Endothelial cell of umbilical vein (primary cell): ENCODE measurements around the gene CEP63.

Experiments
- EZH2 ChIP-seq: IDR thresholded peaks from 2 replicates; pipeline ENCODE4 v1.6.1; 2012; ENCODE audit warnings: borderline replicate concordance, low read depth, mild to moderate bottlenecking, moderate library complexity, low read length, inconsistent platforms; ENCODE audit not compliant: severe bottlenecking
- FOS ChIP-seq: IDR thresholded peaks from 2 replicates; pipeline ENCODE4 v1.6.1; 2011; ENCODE audit warnings: mild to moderate bottlenecking, low read length, moderate library complexity, borderline replicate concordance; ENCODE audit not compliant: insufficient read depth
- JUN ChIP-seq: IDR thresholded peaks from 2 replicates; pipeline ENCODE4 v1.6.1; 2011; ENCODE audit warnings: borderline replicate concordance, low read depth; ENCODE audit not compliant: insufficient read length, insufficient read depth
- MYC ChIP-seq: IDR thresholded peaks from one replicate; pipeline ENCODE4 v1.6.1; 2011; ENCODE audit warnings: mild to moderate bottlenecking, low read depth, low read length
- POLR2A ChIP-seq: IDR thresholded peaks from 2 replicates; pipeline ENCODE4 v1.6.1; 2012; ENCODE audit warnings: low read depth, mild to moderate bottlenecking, control low read depth, low read length
- POLR2AphosphoS5 ChIP-seq: IDR thresholded peaks from 2 replicates; pipeline ENCODE4 v1.6.1; 2012; ENCODE audit warnings: low read depth, mild to moderate bottlenecking, control low read depth, low read length, moderate library complexity; ENCODE audit not compliant: insufficient read depth
- TF ChIP-seq, protein P1 (sequence below), 2 donors: IDR thresholded peaks; 1 replicate in 1 of 2; 2 replicates in 1 of 2; pipeline ENCODE4 v1.5.1; 2011; ENCODE audit warnings: low read length in 2 of 2, mild to moderate bottlenecking in 2 of 2, moderate library complexity in 2 of 2, control low read depth in 1 of 2, inconsistent platforms in 1 of 2, low read depth in 1 of 2; ENCODE audit not compliant: insufficient read depth in 1 of 2; ENCODE audit errors: extremely low read depth in 1 of 2
- TF ChIP-seq, protein P2 (sequence below): IDR thresholded peaks from 2 replicates; pipeline ENCODE4 v1.6.1; 2011; ENCODE audit not compliant: insufficient read depth, insufficient read length

DNA sequence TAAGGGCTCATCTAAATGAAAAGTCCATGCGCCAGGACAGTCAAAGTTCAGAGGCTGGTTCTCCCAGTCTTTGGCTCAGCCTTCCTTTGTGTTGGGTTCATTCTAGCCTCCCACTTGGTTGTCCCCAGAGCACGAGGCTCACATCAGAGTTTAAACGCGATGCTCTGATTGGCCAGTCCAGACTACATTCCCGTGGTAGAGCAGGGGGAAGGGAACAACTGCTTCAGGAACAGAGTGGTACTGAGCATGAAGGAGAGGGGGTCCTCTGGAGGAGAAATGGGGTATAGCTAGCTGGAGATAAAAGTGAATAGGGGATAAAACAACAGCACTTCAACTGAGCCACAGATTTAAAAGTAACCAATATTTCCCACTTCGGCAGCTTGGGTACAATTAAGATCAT lies 32.2 kb upstream of the CEP63 start:
- TF ChIP-seq, protein P1, sequence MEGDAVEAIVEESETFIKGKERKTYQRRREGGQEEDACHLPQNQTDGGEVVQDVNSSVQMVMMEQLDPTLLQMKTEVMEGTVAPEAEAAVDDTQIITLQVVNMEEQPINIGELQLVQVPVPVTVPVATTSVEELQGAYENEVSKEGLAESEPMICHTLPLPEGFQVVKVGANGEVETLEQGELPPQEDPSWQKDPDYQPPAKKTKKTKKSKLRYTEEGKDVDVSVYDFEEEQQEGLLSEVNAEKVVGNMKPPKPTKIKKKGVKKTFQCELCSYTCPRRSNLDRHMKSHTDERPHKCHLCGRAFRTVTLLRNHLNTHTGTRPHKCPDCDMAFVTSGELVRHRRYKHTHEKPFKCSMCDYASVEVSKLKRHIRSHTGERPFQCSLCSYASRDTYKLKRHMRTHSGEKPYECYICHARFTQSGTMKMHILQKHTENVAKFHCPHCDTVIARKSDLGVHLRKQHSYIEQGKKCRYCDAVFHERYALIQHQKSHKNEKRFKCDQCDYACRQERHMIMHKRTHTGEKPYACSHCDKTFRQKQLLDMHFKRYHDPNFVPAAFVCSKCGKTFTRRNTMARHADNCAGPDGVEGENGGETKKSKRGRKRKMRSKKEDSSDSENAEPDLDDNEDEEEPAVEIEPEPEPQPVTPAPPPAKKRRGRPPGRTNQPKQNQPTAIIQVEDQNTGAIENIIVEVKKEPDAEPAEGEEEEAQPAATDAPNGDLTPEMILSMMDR (IDR thresholded peaks at IDR 0.05; ENCODE audit: extremely low read depth in 1 of 2, insufficient read depth in 1 of 2, low read depth in 1 of 2, low read length in 2 of 2) = peak; percentile 11 to 18
- TF ChIP-seq POLR2A (no peak), MYC (no peak), EZH2 (no peak), POLR2AphosphoS5 (no peak), FOS (no peak), JUN (no peak)
- TF ChIP-seq, protein P2, sequence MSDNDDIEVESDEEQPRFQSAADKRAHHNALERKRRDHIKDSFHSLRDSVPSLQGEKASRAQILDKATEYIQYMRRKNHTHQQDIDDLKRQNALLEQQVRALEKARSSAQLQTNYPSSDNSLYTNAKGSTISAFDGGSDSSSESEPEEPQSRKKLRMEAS = no peak
